ENCODE measurements around the gene FAM107B.

DNA sequence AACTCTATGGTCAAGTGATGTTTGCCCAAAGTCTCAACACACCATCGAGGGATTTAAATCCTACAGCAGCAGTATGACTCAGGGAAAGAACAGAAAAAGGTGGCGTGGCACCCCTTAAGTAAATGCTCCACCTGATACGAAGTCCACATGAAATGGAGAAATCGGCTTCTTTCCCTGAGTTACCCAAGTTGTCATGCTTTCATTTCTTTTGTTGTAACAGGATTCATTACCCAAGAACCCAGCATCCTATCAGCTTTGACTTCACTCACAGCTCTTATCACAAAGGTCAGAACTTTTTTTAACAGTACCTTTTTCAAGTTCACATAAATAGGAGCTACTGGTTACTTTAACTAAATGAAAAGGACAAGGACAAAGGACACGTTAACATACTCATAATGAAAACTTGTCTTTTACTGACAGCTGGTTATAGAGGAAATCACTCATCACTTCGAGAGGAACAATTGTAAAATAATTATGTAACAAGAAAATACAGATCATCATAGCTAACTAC, 224.2 kb downstream of the FAM107B start:
- TF ChIP-seq, protein P1, sequence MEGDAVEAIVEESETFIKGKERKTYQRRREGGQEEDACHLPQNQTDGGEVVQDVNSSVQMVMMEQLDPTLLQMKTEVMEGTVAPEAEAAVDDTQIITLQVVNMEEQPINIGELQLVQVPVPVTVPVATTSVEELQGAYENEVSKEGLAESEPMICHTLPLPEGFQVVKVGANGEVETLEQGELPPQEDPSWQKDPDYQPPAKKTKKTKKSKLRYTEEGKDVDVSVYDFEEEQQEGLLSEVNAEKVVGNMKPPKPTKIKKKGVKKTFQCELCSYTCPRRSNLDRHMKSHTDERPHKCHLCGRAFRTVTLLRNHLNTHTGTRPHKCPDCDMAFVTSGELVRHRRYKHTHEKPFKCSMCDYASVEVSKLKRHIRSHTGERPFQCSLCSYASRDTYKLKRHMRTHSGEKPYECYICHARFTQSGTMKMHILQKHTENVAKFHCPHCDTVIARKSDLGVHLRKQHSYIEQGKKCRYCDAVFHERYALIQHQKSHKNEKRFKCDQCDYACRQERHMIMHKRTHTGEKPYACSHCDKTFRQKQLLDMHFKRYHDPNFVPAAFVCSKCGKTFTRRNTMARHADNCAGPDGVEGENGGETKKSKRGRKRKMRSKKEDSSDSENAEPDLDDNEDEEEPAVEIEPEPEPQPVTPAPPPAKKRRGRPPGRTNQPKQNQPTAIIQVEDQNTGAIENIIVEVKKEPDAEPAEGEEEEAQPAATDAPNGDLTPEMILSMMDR (IDR thresholded peaks at IDR 0.05; ENCODE audit: low read depth, low read length, missing input control) = no peak
- TF ChIP-seq, protein P2, sequence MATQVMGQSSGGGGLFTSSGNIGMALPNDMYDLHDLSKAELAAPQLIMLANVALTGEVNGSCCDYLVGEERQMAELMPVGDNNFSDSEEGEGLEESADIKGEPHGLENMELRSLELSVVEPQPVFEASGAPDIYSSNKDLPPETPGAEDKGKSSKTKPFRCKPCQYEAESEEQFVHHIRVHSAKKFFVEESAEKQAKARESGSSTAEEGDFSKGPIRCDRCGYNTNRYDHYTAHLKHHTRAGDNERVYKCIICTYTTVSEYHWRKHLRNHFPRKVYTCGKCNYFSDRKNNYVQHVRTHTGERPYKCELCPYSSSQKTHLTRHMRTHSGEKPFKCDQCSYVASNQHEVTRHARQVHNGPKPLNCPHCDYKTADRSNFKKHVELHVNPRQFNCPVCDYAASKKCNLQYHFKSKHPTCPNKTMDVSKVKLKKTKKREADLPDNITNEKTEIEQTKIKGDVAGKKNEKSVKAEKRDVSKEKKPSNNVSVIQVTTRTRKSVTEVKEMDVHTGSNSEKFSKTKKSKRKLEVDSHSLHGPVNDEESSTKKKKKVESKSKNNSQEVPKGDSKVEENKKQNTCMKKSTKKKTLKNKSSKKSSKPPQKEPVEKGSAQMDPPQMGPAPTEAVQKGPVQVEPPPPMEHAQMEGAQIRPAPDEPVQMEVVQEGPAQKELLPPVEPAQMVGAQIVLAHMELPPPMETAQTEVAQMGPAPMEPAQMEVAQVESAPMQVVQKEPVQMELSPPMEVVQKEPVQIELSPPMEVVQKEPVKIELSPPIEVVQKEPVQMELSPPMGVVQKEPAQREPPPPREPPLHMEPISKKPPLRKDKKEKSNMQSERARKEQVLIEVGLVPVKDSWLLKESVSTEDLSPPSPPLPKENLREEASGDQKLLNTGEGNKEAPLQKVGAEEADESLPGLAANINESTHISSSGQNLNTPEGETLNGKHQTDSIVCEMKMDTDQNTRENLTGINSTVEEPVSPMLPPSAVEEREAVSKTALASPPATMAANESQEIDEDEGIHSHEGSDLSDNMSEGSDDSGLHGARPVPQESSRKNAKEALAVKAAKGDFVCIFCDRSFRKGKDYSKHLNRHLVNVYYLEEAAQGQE (IDR thresholded peaks at IDR 0.05) = peak; percentile 66
- TF ChIP-seq YY1 (IDR thresholded peaks at IDR 0.05) (peak; percentile 81), RXRA (IDR thresholded peaks at IDR 0.05) (peak; percentile 83 to 85), GABPA (IDR thresholded peaks at IDR 0.05 in 1 of 2, conservative IDR thresholded peaks at IDR 0.05 in 1 of 2) (no peak), EGR1 (IDR thresholded peaks at IDR 0.05; ENCODE audit: low read depth in 2 of 2) (peak in 1 of 2 donors; percentile 34), RAD21 (IDR thresholded peaks at IDR 0.05) (peak; percentile 48 to 53), HNF4A (conservative IDR thresholded peaks at IDR 0.05) (peak; percentile 93 to 94), JUND (IDR thresholded peaks at IDR 0.05) (peak; percentile 80 to 88), SP1 (IDR thresholded peaks at IDR 0.05) (peak; percentile 90)
- TF ChIP-seq, protein P3, sequence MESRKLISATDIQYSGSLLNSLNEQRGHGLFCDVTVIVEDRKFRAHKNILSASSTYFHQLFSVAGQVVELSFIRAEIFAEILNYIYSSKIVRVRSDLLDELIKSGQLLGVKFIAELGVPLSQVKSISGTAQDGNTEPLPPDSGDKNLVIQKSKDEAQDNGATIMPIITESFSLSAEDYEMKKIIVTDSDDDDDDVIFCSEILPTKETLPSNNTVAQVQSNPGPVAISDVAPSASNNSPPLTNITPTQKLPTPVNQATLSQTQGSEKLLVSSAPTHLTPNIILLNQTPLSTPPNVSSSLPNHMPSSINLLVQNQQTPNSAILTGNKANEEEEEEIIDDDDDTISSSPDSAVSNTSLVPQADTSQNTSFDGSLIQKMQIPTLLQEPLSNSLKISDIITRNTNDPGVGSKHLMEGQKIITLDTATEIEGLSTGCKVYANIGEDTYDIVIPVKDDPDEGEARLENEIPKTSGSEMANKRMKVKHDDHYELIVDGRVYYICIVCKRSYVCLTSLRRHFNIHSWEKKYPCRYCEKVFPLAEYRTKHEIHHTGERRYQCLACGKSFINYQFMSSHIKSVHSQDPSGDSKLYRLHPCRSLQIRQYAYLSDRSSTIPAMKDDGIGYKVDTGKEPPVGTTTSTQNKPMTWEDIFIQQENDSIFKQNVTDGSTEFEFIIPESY (IDR thresholded peaks at IDR 0.05) = no peak
- TF ChIP-seq, protein P4, sequence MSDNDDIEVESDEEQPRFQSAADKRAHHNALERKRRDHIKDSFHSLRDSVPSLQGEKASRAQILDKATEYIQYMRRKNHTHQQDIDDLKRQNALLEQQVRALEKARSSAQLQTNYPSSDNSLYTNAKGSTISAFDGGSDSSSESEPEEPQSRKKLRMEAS (IDR thresholded peaks at IDR 0.05) = peak; percentile 65
- TF ChIP-seq, protein P5, sequence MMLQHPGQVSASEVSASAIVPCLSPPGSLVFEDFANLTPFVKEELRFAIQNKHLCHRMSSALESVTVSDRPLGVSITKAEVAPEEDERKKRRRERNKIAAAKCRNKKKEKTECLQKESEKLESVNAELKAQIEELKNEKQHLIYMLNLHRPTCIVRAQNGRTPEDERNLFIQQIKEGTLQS (IDR thresholded peaks at IDR 0.05) = peak; percentile 70
